ENCODE results near the gene SLBP. TPM values are rescaled to one million over a fixed set of nuclear protein-coding genes. Genes with fewer than 3 reads are reported as not detected.
A peak's percentile ranks its signal among the peaks of the same experiment; 100 is the strongest.

The SLBP gene
- total RNA-seq, 1 experiment from 2014 or later = 73.4 TPM

DNA sequence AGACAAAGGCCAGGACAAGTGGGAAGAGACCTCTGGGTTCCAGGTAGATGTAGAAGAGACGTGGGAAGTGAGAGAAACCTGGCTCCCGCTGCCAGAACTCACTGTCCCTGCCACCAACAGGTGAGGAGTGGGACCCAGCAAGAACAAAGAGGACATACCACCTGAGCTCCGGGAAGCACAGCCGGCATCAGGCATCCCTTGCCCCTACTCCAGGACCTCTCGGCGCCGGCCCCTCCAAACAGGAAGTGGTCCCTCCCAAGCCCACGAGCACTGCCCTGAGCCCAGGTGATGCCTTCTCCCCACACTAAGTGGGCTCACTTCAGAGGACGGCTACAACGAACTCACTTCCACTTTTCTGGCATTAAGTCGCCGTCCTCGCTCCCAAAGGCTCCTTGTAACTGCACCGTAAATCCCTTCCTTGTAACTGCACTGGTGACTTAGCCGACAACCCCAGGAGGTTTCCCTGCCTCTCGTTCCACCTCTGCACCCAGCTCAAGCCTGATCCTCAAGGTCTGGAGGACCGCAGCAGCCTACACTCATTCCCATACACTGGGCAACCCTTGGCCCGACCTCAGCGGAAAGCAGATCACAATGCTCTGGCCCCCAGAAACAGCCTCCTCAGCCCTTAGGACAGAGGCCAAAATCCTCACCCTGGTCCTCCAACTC is 36.9 kb downstream of the SLBP start:
- in situ Hi-C loops (cut with HindIII; ENCODE audit: low pct_unique_long_range_greater_than_20kb, low sequenced_read_pairs) = no loop called here
- no peaks in the 10 kb centered on the region for H3K9me3 ChIP-seq (ENCODE audit: control insufficient read depth, insufficient read depth, low read depth, low read length)
- H3K27ac ChIP-seq (ENCODE audit: low read length) = no peak overlapping the region
- no peaks in the 10 kb centered on the region for H3K4me1 ChIP-seq (ENCODE audit: control insufficient read depth, insufficient read depth, low read length)
- POLR2A ChIA-PET = no interaction called here
- ATAC-seq (peak; percentile 53; the same call in 1 of the 2 replicates), DNase-seq (ENCODE audit: low read depth, low spot score) (no peak)
- H3K27me3 ChIP-seq (ENCODE audit: control insufficient read depth, insufficient read depth, low read length) = no peaks in the 10 kb centered on the region
- CTCF ChIA-PET = interaction anchor here (0.6 kb wide), 1 partner anchor 14 kb away, joined by 3 read pairs; no protein-coding TSS in a partner anchor
- H3K4me3 ChIP-seq (ENCODE audit: low read depth in 2 of 2, low read length in 2 of 2) = no peak overlapping the region
- TF ChIP-seq SIN3A (IDR thresholded peaks at IDR 0.05; ENCODE audit: borderline replicate concordance, insufficient read depth, low read depth, low read length) = no peak
- TF ChIP-seq, protein P1, sequence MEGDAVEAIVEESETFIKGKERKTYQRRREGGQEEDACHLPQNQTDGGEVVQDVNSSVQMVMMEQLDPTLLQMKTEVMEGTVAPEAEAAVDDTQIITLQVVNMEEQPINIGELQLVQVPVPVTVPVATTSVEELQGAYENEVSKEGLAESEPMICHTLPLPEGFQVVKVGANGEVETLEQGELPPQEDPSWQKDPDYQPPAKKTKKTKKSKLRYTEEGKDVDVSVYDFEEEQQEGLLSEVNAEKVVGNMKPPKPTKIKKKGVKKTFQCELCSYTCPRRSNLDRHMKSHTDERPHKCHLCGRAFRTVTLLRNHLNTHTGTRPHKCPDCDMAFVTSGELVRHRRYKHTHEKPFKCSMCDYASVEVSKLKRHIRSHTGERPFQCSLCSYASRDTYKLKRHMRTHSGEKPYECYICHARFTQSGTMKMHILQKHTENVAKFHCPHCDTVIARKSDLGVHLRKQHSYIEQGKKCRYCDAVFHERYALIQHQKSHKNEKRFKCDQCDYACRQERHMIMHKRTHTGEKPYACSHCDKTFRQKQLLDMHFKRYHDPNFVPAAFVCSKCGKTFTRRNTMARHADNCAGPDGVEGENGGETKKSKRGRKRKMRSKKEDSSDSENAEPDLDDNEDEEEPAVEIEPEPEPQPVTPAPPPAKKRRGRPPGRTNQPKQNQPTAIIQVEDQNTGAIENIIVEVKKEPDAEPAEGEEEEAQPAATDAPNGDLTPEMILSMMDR (IDR thresholded peaks at IDR 0.05) = no peak
- intact Hi-C loops (cut with micrococcal nuclease; ENCODE audit: unreplicated experiment) = no loop called here
- H3K36me3 ChIP-seq (ENCODE audit: control insufficient read depth, insufficient read depth, low read length) = no peaks in the 10 kb centered on the region
- no TSS peak for BruUV-seq (replicated peaks)

DNA sequence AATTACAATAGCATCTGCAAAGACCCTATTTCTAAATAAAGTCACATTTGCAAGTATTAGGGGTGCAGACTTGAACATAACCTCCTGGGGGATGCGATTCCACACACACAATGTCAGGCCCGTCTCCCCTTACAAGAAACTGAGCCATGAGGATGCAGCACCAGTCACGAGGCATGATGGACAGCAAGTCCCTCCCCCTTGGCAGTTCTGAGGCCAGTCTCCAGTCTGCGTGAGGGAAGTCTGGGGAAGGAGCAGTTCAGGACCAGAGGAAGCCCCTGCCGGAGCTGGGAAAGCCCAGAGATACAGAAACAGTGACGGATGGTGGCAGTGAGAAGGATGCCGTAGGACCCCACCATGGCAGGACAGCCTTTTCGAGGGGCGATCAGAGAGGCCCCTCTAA is 37.4 kb downstream of the SLBP start:
- H3K36me3 ChIP-seq (ENCODE audit: control insufficient read depth, insufficient read depth, low read length) = no peaks in the 10 kb centered on the region
- no peak overlapping the region for H3K4me3 ChIP-seq (ENCODE audit: low read depth in 2 of 2, low read length in 2 of 2)
- BruUV-seq (replicated peaks) = no TSS peak
- POLR2A ChIA-PET = no interaction called here
- H3K27ac ChIP-seq (ENCODE audit: low read length) = no peak overlapping the region
- no peaks in the 10 kb centered on the region for H3K9me3 ChIP-seq (ENCODE audit: control insufficient read depth, insufficient read depth, low read depth, low read length)
- DNase-seq (ENCODE audit: low read depth, low spot score) (no peak), ATAC-seq (no peak)
- intact Hi-C loops (cut with micrococcal nuclease; ENCODE audit: unreplicated experiment) (no loop called here), in situ Hi-C loops (cut with HindIII; ENCODE audit: low pct_unique_long_range_greater_than_20kb, low sequenced_read_pairs) (no loop called here)
- H3K27me3 ChIP-seq (ENCODE audit: control insufficient read depth, insufficient read depth, low read length) = no peaks in the 10 kb centered on the region
- no peaks in the 10 kb centered on the region for H3K4me1 ChIP-seq (ENCODE audit: control insufficient read depth, insufficient read depth, low read length)
- TF ChIP-seq TCF7L2 (IDR thresholded peaks at IDR 0.05; ENCODE audit: low read depth, low read length) (no peak), SIN3A (IDR thresholded peaks at IDR 0.05; ENCODE audit: borderline replicate concordance, insufficient read depth, low read depth, low read length) (no peak), POLR2AphosphoS5 (IDR thresholded peaks at IDR 0.05; ENCODE audit: low read depth, low read length) (no peak)
- TF ChIP-seq, protein P2, sequence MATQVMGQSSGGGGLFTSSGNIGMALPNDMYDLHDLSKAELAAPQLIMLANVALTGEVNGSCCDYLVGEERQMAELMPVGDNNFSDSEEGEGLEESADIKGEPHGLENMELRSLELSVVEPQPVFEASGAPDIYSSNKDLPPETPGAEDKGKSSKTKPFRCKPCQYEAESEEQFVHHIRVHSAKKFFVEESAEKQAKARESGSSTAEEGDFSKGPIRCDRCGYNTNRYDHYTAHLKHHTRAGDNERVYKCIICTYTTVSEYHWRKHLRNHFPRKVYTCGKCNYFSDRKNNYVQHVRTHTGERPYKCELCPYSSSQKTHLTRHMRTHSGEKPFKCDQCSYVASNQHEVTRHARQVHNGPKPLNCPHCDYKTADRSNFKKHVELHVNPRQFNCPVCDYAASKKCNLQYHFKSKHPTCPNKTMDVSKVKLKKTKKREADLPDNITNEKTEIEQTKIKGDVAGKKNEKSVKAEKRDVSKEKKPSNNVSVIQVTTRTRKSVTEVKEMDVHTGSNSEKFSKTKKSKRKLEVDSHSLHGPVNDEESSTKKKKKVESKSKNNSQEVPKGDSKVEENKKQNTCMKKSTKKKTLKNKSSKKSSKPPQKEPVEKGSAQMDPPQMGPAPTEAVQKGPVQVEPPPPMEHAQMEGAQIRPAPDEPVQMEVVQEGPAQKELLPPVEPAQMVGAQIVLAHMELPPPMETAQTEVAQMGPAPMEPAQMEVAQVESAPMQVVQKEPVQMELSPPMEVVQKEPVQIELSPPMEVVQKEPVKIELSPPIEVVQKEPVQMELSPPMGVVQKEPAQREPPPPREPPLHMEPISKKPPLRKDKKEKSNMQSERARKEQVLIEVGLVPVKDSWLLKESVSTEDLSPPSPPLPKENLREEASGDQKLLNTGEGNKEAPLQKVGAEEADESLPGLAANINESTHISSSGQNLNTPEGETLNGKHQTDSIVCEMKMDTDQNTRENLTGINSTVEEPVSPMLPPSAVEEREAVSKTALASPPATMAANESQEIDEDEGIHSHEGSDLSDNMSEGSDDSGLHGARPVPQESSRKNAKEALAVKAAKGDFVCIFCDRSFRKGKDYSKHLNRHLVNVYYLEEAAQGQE (IDR thresholded peaks at IDR 0.05; ENCODE audit: insufficient read depth in 1 of 2, low read depth in 2 of 2, low read length in 1 of 2) = no peak
- TF ChIP-seq, protein P1 (IDR thresholded peaks at IDR 0.05) = no peak
- CTCF ChIA-PET = no interaction called here
